HG03108 (cell line): ENCODE data around the gene MED13L.

Experiments
- ATAC-seq: cut with Tn5 transposase; IDR thresholded peaks from one replicate; pipeline ENCODE4 v1.9.1; 2021; ENCODE audit warnings: moderate library complexity; ENCODE audit not compliant: unreplicated experiment

Gene MED13L

DNA sequence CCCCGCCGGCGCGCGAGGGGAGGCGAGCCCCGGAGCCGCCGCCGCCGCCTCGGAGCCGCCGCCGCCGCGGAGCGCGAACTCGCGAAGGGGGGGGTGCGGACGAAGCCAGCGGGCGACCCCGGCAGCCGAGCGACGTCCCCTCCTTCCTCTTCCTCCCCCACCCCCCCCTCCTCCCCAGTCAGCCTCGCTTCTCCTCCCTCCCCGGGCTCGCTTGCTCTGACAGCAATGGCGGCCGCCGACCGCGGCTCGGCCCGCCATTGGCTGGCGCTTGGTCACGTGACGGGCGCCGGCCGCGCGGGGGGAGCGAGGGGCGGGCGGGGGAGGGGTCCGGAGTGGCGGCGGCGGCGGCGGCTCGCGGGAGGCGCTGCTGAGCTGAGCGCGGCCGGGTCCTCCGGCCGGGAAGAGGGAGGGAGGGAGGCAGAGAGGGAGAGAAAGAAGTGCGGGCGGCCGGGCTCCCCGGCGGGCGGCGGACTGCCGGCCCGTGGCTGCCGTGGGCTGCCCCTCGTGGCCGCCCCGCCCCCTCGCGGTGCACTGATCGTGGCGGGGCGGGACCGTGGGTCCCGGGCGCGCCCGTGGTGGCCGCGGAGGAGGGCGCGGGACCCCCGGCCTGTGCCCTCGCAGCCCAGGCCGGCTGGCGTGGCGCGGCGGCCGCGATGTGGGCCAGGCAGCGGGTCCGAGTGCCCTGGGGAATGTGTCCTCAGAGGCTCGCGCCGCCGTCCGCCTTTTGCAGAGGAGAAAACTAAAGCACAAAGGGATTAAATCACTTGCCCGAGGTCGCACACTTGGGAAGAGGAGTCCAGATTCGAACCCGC lies at the start of gene MED13L:
Gene MED13L (minus strand): TSS at position 227 of the 812 bp plus-strand sequence. CDS start 562 bp downstream, outside the sequence.
- peak; percentile 75 for ATAC-seq

DNA sequence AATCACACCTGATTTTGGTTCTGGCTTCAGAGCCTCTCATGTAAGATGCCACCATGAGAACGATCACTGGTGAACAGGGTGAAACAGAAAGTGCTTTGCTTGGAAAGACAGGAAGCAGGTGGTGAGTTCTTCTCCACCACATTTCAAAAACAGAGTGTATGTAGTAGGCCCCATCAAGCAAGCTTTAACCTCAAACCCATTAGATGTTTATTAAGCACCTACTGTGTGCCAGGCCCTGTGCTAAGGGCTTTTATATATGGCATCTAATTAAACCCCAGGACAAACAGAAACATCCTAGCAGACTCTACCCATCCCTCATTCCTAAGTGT lies 47.8 kb upstream of the MED13L start:
- ATAC-seq = peak; percentile 94

DNA sequence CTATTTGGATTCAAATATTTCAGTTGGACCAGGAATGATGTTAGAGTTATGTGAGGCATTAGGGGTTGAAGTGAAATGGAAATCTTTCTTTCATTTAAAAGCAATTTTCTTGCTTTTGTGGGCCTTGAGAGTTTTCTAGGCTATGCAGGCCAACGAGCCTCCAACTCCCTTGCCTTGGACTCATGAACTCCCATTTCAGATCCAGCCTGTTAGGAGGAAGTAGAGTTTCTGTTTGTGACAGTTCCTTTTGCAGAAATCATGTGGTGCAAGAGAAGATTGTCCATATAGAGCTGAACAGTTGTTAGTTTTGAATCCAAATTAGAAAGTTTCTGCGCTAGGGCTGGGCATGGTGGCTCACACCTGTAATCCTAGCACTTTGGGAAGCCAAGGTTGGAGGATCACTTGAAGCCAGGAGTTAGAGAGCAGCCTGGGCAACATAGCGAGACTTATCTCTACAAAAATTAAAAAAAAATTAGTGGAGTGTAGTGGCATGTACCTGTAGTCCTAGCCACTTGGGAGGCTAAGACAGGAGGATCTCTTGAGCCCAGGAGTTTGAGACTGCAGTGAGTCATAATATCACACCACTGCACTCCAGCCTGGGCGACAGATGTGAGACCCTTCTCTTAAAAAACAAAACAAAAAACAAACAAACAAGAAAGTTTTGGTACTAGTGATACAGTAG lies 47.3 kb upstream of the MED13L start:
- no peak for ATAC-seq

- ATAC-seq = no peak
Measured at GRCh38 chr12:116323406-116324386, 46.2 kb upstream of the MED13L start.

DNA sequence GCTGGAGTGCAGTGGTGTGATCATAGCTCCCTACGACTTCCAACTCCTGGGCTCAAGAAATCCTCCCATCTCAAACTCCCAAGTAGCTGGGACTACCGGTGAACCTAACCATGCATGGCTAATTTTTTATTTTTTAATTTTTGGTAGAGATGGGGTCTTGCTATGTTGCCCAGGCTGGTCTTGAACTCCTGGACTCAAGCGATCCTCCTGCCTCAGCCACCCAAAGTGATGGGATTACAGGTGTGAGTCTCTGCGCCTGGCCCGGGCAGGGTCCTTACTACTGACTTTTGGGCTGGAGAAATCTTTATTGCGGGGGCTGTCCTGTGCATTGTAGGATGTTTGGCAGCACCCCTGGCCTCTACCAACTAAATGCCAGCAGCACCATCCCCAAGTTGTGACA lies 44.4 kb upstream of the MED13L start:
- no peak for ATAC-seq

DNA sequence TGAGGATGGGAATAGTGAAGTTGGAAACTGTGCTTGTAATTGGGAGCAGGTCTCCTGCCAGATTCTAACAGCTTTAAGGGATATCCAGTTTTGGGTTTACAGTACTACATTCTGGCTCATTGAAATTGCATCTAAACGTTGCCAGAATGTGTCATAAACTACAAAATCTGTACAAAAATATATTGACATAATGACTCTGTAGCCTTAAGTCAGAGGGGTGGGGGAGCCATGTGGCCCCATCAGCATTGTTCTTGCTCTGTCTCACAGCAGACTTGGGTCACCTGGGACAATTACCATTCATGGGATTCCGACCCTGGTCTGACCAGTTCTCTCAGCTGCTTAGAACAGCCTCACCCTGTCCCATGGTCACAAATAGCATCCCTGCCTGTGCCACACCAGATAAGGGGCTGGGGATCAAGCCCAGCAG lies 43.3 kb upstream of the MED13L start:
- no peak for ATAC-seq

DNA sequence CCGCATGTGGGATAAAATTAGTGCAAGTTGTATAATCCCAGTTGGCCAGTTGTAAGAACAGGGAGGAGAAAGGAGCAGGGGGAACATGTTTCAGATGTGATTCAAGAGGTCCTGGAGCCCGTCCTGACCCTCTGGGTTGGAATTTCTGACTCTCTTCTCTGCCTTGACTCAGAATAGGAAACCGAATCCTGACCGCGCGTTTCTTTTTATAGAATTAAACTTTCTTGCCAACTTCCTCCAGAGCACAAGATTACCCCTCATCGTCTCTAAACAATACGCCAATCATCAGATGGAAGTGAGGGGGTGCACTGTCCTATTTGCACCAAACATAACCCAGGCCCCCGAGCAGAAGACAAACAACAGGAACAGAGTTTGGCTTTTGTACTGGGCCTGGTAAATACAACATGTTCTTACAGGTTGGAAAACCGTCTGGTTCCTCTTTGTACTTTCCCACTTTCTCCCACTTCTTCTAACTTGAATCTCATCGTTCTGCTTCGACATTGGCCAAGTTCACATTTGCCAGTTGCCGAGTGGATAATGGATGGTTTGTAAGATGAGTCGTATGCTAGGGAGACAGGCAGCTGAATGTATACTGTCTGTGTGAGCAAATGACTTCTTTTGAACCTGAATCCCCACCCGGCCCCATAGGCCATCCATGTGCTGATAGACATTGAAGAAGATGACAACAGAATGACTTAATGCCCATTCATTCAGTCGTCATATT lies 42.6 kb upstream of the MED13L start:
- ATAC-seq = no peak

- ATAC-seq = no peak
Measured at GRCh38 chr12:116319233-116319897, 41.9 kb upstream of the MED13L start.

DNA sequence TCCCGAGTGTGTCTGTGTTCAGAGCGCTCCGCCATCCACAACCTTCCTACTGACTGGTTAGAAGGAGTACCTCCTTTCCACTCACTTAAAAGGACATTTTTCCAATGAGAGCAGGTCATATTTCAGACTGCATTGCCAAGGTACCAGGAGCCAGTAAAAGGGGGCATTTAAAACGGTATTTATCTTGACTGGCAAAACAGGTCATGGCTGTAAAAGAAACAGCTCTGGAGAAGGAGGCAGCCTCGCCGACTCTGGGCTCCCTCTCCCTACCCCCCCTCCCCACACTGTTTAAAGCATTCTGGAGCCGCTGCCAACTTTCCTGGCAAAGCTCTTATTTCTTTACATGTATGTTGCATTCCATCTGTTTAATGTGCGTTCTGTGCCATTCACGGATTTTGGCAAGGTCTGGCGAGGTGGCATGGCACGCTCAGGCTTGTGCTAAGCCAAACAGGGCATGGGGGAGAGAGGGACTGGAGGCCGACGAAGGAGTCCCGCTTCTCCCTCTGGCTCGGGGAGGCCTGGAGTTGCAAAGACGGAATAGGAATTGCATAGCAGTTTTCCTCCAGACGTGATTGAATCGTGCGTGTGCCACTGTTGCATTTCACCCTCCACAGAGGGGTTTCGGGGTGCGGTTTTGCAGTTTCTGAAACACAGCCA lies 41.2 kb upstream of the MED13L start:
- no peak for ATAC-seq

DNA sequence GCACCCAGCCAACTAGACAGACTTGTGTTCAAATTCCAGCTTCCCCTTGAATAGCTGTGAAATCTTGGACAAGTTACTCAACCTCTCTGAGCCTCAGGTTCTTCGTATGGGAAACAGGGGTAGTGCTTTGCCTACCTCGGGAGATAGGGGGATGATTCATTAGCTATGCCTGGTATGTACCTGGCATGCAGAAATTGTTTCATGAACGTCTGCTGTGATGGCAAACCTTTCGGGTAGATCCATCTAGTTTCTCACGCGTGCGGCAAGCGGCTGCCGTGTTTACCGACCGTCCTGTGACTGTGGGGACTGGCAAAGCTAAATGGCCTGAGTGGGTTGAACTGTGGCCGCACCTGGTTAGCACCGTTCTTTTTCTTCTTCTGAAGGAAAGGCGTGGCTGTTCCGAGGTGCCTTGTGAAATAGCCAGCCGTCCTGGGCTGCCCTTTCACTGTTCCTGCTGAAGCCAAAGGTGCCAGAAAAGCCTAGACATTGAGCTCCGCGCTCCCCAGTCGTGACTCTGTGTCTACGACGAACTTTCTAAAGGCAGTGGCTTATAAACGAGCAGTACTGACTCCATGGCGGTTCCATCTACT lies 40.6 kb upstream of the MED13L start:
- no peak for ATAC-seq

DNA sequence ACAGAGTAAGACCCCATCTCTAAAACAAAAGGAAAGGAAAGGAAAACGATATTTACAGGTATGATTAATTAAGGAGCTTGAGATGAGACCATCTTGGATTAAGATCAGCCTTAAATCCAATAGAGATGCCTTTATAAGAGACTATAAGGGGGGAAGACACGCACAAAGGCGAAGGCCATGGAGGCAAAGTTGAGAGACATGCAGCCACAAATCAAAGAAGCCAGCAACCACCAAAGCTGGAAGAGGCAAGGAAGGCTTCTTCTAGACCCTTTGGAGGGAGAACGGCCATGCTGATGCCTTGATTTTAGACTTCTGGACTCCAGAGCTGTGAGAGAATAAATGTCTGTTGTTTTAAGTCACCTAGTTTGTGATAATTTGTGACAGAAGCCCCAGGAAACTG lies 39.6 kb upstream of the MED13L start:
- ATAC-seq = no peak

DNA sequence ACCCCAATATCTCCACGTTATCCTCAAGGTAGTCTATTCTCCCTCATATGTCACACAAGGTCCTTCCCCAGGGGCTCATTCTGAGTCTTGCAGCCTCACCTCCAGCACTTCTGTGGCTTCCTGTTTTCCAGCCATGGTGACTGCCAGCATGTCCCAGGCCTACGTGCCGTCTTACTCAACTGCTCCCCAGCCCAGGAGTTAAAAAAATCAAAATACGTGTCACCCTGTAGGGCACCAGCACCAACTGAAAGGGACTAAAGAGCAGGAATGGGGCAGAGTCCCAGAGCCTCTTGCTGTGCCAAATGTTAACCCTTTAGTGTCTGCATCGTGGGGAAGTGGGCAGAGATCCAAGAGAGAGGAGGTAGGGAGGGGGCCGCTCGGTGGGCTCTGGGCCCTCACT lies 37.0 kb upstream of the MED13L start:
- no peak for ATAC-seq

- no peak for ATAC-seq
Measured at GRCh38 chr12:116313194-116313927, 35.9 kb upstream of the MED13L start.

GRCh38 chr12:116310082-116310481 lies 32.6 kb upstream of the MED13L start:
- ATAC-seq = no peak

GRCh38 chr12:116309343-116309742 lies 31.9 kb upstream of the MED13L start:
- no peak for ATAC-seq

DNA sequence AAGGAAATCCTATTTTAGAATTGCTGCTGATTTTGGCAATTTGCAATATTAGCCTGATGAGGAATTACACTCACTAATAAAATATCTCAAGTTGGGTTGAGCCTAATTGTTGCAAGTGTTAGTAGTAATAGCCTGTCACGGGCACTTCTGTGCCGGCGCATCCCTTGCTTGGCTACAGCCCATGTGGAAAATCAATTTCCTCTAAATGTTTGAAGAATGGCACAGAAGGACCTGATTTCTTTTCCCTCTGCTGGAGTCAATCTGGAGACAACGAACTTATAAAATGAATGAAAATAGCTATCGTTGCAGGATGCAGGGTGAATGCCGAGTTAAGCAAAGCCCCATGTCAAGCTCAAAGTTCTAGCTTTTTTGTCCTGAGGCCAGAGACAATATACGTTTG lies 31.2 kb upstream of the MED13L start:
- ATAC-seq = no peak

- ATAC-seq = no peak
Measured at GRCh38 chr12:116306968-116307367, 29.5 kb upstream of the MED13L start.

DNA sequence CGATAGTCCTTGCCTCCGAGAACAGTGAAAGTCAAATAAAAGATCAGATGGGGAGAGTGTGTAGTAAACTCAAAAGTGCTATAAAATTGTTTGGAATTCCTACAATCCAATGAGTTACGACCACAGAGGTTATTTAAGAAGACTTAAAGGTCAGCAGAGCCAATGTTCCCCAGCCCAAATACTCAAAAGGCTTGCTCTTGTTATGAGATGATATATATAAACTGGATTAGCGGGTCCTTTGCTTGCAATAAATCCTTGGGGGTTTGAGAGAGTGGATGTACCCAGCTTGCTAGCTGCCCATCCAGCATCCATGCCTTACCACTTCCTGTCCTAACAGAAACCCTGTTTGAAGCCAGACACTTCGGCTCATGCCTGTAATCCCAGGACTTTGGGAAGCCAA lies 29.0 kb upstream of the MED13L start:
- no peak for ATAC-seq

- no peak for ATAC-seq
Measured at GRCh38 chr12:116304621-116305020, 27.1 kb upstream of the MED13L start.
